Measurements from ENCODE around the gene SH3BGRL2. TPM values are rescaled to one million over a fixed set of nuclear protein-coding genes. Genes with fewer than 3 reads are reported as not detected.

The SH3BGRL2 gene
- total RNA-seq, 1 experiment from 2014 or later: 27.4 TPM

GRCh38 chr6:79607000-79607399 is 24.1 kb upstream of the SH3BGRL2 start:
- CTCF ChIA-PET: no interaction called here
- Histone ChIP-seq H3K27me3 (ENCODE audit: insufficient read depth, low read depth) (no peaks in the 10 kb centered on the region), H2AFZ (no peak overlapping the region), H3K9me2 (ENCODE audit: insufficient read depth) (no peaks in the 10 kb centered on the region), H3K4me2 (no peak overlapping the region), H3K4me3 (no peak overlapping the region), H3K36me3 (ENCODE audit: low read depth) (no peaks in the 10 kb centered on the region), H3F3A (ENCODE audit: insufficient read depth, low read depth) (no peaks in the 10 kb centered on the region), H3K4me1 (replicated peaks; ENCODE audit: insufficient read depth) (peaks cover 15% of the 10 kb centered on the region; the same call in 1 of the 2 replicates), H4K20me1 (ENCODE audit: insufficient read depth) (no peaks in the 10 kb centered on the region), H3K9me3 (ENCODE audit: insufficient read depth, low read depth) (no peaks in the 10 kb centered on the region), H3K27ac (no peak overlapping the region), H3K79me2 (ENCODE audit: low read depth) (no peaks in the 10 kb centered on the region)
- TF ChIP-seq EZH2 (IDR thresholded peaks at IDR 0.05; ENCODE audit: low read depth) (no peak), CTCF (conservative IDR thresholded peaks at IDR 0.05) (no peak)
- DNase-seq: no peak
- intact Hi-C loops (cut with micrococcal nuclease; ENCODE audit: unreplicated experiment): no loop called here
- POLR2A ChIA-PET (ENCODE audit: unreplicated experiment): no interaction called here
- BruUV-seq (replicated peaks): no TSS peak

- no peaks in the 10 kb centered on the region for H3F3A ChIP-seq (ENCODE audit: insufficient read depth, low read depth)
- TF ChIP-seq CTCF (conservative IDR thresholded peaks at IDR 0.05) (no peak), EZH2 (IDR thresholded peaks at IDR 0.05; ENCODE audit: low read depth) (no peak)
- ChIA-PET CTCF (no interaction called here), POLR2A (ENCODE audit: unreplicated experiment) (no interaction called here)
- H3K4me3 ChIP-seq: no peak overlapping the region
- H3K36me3 ChIP-seq (ENCODE audit: low read depth): no peaks in the 10 kb centered on the region
- H2AFZ ChIP-seq: no peak overlapping the region
- no peaks in the 10 kb centered on the region for H3K9me2 ChIP-seq (ENCODE audit: insufficient read depth)
- H3K79me2 ChIP-seq (ENCODE audit: low read depth): no peaks in the 10 kb centered on the region
- H3K4me2 ChIP-seq: no peak overlapping the region
- intact Hi-C loops (cut with micrococcal nuclease; ENCODE audit: unreplicated experiment): no loop called here
- no peaks in the 10 kb centered on the region for H4K20me1 ChIP-seq (ENCODE audit: insufficient read depth)
- no peaks in the 10 kb centered on the region for H3K27me3 ChIP-seq (ENCODE audit: insufficient read depth, low read depth)
- no TSS peak for BruUV-seq (replicated peaks)
- H3K9me3 ChIP-seq (ENCODE audit: insufficient read depth, low read depth): no peaks in the 10 kb centered on the region
- no peak overlapping the region for H3K27ac ChIP-seq
- no peak for DNase-seq
- H3K4me1 ChIP-seq (replicated peaks; ENCODE audit: insufficient read depth): peaks cover 15% of the 10 kb centered on the region; the same call in 1 of the 2 replicates
Observed at GRCh38 chr6:79608334-79609224, 22.6 kb upstream of the SH3BGRL2 start.

GRCh38 chr6:79609225-79609595 is 21.9 kb upstream of the SH3BGRL2 start:
- POLR2A ChIA-PET (ENCODE audit: unreplicated experiment): no interaction called here
- CTCF ChIA-PET: no interaction called here
- H3K27me3 ChIP-seq (ENCODE audit: insufficient read depth, low read depth): no peaks in the 10 kb centered on the region
- H2AFZ ChIP-seq: no peak overlapping the region
- no peaks in the 10 kb centered on the region for H4K20me1 ChIP-seq (ENCODE audit: insufficient read depth)
- H3K4me3 ChIP-seq: no peak overlapping the region
- no peak for DNase-seq
- H3F3A ChIP-seq (ENCODE audit: insufficient read depth, low read depth): no peaks in the 10 kb centered on the region
- no peaks in the 10 kb centered on the region for H3K79me2 ChIP-seq (ENCODE audit: low read depth)
- H3K9me2 ChIP-seq (ENCODE audit: insufficient read depth): no peaks in the 10 kb centered on the region
- no peak for TF ChIP-seq EZH2 (IDR thresholded peaks at IDR 0.05; ENCODE audit: low read depth)
- no peak for TF ChIP-seq CTCF (conservative IDR thresholded peaks at IDR 0.05)
- intact Hi-C loops (cut with micrococcal nuclease; ENCODE audit: unreplicated experiment): no loop called here
- H3K4me1 ChIP-seq (replicated peaks; ENCODE audit: insufficient read depth): peaks cover 15% of the 10 kb centered on the region; the same call in 1 of the 2 replicates
- BruUV-seq (replicated peaks): no TSS peak
- H3K27ac ChIP-seq: no peak overlapping the region
- no peak overlapping the region for H3K4me2 ChIP-seq
- no peaks in the 10 kb centered on the region for H3K9me3 ChIP-seq (ENCODE audit: insufficient read depth, low read depth)
- H3K36me3 ChIP-seq (ENCODE audit: low read depth): no peaks in the 10 kb centered on the region
